ENCODE results near the gene NFE2L2.
"Not testable (repeated sequence)": the region's sequence is repeated elsewhere in the genome, so short reads cannot be mapped to it uniquely, and the experiment has no call there.

The NFE2L2 gene

DNA sequence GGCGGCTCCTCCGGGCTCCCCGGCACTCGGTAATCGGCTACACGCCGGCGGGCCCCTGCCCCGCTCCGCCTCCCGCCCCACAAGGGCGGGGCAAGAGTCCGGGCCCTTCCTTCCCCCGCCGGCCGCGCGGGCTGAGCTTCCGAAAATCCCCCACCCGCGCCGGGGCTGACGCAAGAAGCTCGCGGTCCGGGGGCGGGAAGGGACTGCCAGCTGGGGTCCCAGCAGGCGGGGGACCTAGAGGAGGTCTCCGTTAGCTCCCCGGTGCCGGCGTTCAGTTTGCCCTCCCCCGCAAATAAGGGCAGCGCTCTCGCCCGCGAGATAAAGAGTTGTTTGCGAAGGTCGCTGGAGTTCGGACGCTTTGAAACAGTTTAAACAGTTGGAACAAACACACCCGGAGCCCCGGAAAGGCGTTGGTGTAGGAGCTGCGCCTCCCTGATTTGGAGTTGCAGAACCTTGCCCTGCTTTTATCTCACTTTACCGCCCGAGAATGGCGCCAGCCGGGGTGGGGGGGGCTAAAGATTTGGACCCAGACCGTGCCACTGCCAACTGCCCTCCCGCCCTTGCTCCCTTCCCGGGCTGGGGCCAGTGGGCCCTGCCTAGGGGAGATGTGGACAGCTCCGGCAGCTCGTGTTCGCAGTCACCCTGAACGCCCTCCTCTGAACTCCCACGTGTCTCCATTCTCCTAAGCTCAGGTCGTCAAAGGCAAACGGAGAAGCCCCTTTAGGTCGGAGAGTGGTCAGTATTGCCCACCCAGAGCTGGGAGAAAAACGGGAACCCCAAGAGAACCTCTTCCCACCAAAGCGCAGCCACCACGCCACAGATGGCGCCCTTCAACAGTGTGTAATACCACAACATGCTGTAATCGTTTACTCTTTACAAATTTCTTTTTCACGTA is at the start of gene NFE2L2:
Gene NFE2L2, minus strand, starts transcription at position 35 of the 895 bp plus-strand sequence. CDS start 151 bp downstream, outside the sequence.
- DNase-seq, result peak; percentile 41

DNA sequence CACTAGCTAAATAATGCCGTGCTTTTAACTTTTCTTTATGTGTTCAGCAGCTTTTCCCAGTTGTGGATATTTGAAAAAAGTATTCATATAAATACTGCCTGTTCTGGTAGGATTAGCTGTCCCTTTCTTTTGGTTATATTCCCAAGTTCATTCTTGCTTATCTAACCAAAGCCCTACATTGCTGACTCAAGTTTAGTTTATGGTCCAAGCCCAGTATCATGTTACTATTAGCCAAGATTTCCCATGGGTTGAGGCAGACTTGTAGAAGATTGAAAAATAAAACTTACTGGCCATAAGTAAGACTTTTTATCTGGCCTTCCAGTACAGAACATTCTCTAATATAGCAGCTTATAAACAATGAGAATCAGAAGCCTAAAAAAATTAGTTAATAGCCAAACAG is 49.7 kb upstream of the NFE2L2 start:
- DNase-seq, result no peak

DNA sequence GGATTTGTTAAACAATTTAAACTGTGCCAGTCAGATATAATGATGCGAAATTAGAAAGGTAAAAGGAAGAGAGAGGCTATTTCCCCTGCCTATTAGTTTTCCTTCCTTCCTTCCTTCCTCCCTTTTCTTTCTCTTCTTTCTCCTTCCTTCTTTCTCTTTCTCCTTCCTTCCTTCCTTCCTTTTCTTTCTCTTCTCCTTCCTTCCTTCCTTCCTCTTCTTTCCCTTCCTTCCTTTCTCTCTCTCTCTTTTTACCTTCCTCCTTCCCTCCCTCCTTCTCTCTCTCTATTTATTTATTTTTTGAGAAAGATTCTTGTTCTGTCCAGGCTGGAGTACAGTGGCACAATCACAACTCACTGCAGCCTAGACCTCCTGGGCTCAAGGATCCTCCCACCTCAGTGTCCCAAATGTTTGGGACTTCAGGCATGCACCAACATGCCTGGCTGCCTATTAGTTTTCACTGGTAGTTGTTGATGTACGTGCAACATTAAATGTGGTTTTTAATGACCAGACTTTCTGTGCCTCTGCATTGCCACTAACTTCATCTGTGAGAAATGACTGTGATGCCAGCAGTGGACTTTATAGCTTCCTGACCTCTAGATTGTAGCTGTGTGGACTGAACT is 48.7 kb upstream of the NFE2L2 start:
- DNase-seq, result no peak

DNA sequence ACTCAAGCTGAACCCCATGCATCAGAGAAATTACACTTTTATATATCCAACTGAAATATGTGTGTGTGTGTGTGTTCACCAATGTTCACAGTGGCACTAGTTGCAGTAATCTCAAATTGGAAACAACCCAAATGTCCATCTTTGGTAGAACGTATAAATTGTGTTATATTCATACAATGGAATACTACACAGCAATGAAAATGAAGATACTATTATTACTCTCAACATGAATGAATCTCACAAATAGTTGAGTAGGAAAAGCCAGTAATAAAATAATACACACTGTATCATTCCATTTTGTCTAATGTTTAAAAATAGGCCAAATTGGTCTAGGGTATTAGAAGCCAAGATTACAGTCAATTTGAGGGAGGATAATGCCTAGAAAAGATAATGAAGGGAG is 48.0 kb upstream of the NFE2L2 start:
- DNase-seq, result no peak

DNA sequence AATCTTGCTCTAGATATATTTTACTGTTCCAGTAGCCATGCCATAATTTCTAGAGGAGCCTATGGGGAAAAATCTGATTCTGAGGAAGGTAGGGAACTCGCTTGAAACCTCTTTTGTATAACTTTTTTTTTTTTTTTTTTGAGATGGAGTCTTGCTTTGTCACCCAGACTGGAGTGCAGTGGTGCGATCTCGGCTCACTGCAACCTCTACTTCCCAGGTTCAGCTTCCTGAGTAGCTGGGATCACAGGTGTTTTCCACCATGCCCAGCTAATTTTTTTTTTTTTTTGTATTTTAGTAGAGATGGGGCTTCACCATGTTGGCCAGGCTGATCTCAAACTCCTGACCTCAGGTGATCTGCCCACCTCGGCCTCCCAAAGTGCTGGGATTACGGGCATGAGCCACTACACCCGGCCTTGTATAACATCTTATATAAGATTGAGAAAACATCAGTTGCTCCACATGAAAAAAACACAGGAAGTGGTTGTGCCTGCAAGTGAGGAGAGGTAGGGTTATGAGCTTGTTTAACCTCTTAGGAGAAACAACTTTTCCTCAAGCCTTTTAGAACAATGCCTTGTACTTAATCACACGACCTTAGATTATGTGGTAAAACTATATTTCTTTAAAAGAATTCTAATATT is 45.3 kb upstream of the NFE2L2 start:
- not testable (repeated sequence) for DNase-seq

DNA sequence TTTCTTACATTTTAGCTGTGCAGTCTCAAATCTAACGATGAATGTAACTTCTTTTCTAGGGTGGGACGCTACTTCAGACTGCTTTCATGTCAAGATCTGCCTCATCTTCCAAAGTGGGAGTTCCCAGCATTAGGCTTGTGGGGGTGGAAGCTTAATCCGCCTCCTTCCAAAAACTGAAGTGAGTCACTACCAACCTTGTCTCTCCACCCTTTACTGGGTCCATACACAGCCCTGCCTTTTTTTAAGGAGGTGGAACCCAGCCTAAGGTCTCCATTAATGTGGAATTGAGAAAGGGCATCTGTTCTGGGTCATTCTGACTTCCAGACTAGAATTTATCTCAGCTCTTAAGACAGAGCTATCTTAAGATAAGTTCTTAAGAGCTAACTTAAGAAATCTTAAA is 42.0 kb upstream of the NFE2L2 start:
- DNase-seq, result no peak

DNA sequence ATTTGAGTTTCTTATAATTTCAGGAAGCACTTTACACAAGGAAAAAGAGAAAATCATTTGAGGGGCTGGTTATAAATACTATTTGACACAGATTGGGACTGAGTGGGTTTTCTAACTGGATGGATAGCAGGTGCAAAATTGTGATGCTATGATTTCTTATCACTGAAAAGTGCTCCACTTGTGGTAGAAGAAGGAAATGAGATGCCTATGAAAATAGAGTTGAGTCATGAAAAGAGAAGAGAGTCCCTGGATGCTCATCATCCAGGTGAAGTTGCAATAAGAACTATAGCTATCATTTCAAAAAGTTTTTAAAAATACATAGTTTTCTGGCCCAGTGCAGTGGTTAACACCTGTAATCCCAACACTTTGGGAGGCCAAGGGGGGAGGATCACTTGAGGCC is 39.4 kb upstream of the NFE2L2 start:
- no peak for DNase-seq

DNA sequence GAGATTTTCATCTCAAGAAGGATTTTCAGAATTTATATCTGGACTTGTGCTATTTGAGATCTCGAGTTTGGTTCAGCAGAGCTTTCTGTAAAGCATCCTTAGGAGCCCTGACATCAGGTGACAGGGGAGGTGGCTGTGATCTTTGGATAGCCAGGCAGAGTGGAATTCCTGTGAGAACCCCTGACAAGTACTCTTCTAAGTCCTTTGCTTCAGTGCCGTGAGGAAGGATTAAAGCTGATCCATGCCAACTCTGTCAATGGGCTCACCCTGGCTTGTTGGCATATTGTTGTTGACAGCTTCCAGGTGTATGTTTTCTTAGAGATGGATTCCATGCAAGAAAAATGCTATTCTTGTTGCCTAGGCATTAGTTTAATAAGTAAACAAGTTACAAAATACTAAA is 38.0 kb upstream of the NFE2L2 start:
- no peak for DNase-seq

DNA sequence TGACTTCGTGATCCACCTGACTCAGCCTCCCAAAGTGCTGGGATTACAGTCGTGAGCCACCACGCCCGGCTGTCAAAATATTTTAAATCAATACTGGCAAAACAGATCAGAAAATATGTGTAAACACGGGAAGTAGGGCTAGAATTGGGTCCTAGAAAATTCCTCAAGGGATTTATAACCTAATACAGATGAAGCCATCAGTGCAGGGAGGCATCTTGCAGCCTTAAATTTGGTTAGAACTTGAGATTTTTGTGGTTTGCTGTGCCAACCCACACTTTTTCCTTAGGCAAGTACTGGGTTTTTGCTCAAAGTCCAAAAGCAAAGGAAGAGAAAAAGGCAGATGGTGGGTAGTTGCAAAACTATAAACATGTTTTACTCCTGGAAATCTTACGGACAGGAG is 33.7 kb upstream of the NFE2L2 start:
- no peak for DNase-seq

DNA sequence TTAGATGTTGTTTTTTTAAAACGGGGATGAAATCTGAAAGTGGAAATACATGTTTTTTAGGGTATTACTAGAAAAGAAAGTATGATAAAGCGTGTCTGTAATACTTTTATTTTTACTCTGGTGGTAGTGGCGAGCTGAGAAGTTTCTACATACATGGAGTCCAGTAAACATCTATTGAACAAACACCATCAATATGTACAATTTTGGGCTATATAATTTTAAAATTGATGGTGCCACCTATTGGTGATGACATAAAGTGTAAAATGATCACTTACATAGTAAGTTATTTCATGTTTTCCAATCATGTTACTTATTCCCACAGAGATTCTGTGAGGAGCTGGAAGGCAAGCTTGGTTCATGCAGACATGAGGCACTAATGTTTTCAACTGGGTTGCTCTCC is 31.5 kb upstream of the NFE2L2 start:
- no peak for DNase-seq

DNA sequence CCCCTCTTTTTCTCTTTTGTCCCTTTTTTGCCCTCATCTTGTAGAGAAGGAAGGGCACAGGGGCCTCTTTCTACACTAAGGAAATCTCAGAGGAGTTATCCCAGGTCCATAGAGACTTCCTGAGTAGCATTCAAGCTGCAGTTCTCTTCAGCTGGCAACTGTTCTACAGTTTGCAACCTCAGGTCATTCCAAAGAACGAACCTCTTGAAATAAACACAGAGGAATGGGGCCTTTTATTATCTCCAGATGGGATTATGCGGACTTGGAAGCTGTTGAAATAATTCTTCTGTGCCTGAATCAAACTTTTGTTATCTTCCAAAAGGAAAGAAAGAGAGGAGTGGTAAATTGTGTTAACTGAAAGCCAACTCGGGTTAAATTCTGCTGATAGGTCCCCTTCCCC is 31.0 kb upstream of the NFE2L2 start:
- no peak for DNase-seq

DNA sequence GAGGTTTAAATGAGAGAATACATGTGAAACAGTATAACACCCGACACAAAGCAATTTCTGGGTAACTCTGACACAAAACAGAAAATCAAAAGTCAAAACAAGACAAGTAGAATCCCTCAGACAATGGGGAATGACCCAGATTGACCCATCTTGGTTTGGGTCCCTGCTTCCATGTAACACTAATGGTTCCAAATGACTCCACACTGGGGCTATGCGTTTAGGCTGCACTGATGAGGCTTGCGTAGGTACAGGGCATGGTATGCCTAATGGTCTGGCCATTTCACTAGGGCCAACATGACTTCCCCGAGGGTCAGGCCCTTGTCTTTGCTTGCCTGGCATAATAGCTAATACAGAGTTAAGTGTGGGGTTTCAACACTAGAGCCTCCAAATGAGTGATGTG is 27.2 kb upstream of the NFE2L2 start:
- DNase-seq, result no peak

DNA sequence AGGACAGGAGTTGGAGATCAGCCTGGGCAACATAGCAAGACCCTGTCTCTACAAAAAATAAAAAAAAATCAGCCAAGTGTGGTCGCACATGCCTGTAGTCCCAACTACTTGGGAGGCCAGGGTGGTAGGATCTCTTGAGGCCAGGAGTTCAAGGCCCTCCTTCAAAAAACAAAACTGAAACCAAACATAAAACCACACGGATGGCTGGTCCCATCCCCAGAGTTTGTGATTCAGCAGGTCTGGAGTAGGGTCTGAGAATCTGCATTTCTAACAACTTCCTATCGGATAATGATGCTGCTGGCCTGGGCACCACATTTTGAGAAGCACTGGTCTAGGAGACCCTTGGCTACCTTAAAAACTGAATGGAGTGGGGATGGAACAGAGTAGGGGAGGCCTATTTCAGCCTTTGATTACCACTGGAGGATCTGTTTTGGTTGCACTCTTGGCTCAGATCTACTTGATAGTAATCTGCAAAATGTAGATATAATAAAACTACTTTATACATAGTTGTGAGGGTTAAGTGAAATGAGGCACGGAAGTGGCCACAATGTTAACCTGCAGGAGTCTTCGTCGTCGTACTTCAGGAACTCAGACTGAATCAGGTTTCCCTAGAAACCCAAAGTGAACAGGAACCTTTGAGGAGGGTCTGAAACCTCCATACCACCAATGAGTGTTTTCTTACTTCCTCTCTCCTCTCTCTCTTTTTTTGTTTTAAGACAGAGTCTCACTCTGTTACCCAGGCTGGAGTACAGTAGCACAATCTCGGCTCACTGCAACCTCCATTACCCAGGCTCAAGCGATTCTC is 25.5 kb upstream of the NFE2L2 start:
- DNase-seq, result no peak

DNA sequence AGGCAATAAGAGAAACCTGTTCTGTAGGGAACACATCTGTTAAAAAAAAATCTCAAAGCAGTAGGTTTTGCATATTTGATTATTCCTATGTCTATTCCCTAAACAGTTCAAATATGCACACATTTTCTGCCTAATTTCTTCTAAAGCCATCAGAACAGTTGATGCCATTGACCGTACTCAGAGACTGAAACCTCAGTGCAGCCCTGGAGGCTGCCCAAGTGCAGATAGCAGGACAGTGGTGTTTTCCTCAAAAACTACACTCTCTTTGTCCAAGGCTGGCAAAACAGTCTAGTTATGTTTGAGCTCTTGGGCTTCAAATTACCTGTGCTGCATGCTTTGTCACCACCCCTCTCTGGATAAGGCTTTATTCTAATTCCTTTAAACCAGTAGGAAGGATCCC is 23.3 kb upstream of the NFE2L2 start:
- DNase-seq, result no peak

DNA sequence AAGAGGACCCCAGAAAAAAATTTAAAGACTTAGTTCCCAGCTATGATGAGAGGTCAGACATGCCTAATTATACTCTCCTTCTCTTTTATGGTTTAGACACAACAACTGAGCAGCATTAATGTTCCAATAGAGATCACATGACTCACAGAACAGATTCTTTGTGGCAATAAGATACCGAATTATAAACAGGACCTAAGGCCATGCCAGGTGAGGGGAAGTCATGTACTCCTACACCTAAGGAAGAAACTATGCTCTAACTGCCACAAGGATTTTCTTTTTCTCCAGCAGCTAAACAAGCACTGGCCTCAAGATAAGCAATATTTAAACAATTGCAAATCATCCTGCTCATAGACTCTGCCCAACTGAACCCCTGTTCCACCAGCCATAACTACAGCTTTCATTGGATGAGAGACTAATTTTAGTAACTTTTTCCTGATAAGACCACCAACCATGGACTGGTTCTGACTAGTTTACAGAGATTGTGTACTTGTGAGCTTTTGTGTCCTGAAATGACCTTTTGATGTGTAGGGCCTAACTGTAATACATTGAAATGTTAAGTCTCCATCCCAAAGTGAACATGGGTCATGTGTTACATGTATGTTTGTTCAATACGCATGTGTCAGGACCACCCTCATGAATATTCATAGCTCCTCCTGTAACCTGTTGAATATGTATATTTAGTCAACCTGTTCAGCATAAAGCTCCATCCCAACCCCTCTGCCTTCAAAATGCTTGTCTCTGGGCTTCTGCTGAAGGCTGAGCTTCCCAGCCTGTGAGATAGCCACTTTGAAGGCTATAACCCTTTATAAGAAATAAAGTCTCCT is 21.6 kb upstream of the NFE2L2 start:
- DNase-seq, result no peak

DNA sequence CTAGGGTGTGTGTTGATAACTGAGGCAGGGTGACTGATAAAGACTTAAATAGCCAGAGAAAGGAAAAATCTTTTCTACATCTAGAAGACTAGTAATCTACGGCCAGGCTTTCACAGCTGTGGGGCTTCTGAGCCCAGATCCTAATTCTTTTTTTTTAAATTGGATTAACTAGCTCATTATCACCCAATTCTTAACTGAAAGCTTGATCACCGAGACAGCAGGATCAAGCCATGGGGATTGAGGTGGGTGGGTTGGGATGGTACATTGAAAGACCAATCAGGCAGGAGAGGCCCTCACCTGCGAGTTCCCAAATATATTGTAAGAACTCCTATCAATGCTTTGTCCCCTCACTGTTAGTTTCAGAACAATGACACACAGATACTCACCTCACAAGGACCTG is 20.0 kb upstream of the NFE2L2 start:
- no peak for DNase-seq

DNA sequence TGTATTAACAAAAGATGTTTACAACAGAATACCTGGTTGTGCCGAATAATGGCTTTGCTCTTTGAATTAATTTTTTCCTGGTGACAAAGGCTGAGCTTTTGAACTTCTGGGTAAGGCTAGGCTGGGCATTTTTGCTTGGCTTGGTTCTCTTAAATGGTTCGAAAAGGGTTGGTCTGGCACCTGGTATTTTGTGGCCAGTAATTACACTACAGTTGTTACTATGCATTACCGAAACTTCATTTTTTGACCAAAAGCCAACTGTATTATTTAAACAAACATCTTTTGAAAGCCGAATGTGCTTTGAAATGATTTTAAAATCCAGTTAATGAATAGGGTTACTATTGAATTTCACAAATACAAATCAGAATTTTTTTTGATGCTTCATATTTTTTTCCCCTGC is 19.4 kb upstream of the NFE2L2 start:
- DNase-seq, result no peak

DNA sequence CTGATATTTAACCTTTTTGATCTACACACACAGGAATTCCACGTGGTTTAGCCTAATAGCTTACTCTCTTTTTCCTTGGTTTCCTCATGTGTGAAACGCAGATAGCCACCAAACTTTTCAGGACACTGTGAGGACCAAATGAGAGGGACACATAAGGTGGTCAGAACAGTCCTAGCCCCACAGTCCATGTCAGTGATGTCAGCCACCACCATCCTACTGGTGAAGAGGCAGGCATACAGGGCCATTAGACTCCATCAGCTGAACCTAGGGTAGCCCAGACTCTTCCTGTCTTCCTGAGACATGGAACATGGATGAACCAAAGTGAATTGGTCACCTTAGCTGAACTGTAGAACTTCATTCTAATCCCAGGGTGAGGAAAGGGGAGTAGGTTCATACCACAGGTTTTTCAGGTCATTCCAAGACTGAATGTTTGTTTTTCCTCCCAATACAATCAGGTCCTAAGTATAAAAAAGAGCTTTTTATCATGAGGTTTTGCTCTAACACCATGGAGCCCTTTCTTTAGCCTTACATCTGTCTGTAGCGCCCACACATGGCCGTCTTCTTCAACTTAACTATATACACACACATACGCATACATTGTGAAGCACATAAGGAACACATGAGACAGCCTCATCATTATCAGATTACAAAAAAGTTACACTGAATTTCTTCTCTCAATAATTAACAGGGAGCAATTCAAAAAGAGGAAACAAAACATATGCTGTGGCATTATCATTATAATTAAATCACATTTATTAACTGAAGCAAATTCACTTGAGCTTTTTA is 18.5 kb upstream of the NFE2L2 start:
- no peak for DNase-seq

DNA sequence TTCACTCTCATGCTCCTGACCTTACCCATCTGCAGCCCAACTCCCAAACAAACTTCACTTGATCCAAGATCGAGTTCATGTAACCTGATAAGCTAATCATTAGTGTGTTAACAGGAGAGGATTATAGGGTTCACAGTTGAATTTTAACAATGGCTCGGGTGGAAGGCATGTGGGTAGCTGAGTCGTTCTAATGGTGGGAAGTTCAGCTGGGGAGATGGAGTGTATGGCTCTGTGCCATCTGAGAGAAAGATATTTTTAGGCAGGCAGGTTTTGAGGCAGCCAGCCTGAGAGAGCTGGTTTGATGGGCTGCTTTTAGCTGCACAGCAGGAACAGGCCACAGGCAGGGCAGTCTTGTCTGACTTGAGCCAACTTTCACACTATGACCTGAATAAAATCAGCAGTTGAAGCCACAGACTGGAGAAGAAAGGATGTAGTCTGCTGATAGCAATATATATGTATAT is 17.7 kb upstream of the NFE2L2 start:
- DNase-seq, result no peak

DNA sequence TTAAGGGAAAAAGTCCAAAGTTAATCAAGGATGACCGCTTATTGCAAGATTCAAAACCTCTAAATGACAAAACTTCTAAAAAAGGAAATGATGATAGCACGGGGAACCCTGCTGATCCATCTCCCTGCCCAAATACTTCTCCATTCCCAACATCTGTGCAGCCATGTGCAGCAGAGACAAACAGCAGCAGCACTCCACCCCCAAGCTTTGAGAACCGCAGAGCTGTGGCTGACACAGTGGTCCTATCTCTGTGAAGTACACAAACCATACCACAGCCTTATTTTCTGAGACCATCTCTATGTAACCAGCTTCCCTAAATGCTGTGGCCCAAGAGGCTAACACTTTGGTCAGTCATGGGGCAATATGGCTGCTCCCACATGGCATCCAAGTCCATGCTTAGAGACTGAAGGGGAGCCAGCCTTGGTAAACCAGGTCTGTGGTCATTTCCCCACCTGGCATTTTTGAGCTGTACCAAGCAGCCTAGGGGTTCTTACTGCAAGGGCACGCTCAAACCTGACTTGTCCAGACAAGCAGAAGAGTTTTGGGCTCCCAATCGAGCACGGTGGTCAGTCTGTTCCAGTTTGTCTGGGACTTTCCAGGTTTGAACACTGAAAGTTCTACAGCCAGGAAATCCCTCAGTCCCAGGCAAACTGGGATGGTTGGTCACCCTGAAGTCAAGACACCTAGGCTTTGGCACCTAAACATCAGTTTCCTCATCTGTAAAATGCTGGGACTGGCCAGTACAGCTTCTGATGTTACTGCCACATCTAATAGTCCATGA is 17.1 kb upstream of the NFE2L2 start:
- DNase-seq, result no peak
